Measurements from ENCODE around the gene WFS1. TPM values are rescaled to one million over a fixed set of nuclear protein-coding genes. Genes with fewer than 3 reads are reported as not detected.

WFS1 gene
- total RNA-seq, 1 experiment from 2014 or later, result 7.1 TPM

DNA sequence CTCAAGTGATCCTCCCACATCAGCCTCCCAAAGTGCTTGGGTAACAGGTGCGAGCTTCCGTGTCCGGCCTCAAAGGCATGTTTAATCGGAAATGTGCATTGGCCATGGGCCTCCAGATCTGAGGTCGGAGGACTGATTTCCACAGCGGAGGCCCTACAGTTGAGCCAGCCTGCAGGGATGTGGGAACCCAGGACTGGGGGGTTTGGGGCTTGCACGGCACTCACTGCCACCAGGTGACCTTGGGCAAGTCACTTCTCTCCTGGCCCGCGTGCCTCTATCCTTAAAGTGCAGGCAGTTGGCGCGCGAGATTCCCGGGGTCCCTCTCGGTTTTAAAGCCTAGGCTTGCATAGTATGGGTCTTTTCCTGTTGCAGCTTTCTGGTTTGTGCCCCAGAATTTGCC, 18.3 kb upstream of the WFS1 start:
- Histone ChIP-seq H3K27me3 (peaks cover 4% of the 10 kb centered on the region; the same call in 1 of the 2 replicates), H3K36me3 (no peaks in the 10 kb centered on the region), H3K4me3 (no peak overlapping the region), H3K9me3 (no peaks in the 10 kb centered on the region)
- no peak for DNase-seq

DNA sequence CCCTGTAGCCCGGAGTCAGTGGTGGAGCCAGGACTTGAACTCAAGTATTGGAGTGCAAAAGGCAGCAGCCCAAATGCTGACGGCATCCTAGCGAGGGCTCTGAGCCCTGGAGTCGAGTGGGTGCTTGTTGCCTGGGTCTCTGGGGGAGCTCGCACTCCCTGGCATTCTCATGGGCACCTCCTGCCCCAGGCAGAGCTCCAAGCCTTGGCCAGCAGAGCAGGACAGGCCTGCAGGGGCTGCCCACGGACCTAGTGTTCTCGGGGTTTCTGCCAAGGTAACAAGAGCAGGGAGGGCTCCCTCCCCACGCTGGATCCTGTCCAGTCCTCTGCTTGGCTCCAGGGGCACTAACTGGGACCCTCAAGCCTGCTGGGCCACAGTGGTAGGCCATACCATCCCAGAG, 17.6 kb upstream of the WFS1 start:
- no peaks in the 10 kb centered on the region for H3K9me3 ChIP-seq
- H3K4me3 ChIP-seq, result no peak overlapping the region
- DNase-seq, result no peak
- H3K27me3 ChIP-seq, result peaks cover 4% of the 10 kb centered on the region; the same call in 1 of the 2 replicates
- H3K36me3 ChIP-seq, result no peaks in the 10 kb centered on the region

DNA sequence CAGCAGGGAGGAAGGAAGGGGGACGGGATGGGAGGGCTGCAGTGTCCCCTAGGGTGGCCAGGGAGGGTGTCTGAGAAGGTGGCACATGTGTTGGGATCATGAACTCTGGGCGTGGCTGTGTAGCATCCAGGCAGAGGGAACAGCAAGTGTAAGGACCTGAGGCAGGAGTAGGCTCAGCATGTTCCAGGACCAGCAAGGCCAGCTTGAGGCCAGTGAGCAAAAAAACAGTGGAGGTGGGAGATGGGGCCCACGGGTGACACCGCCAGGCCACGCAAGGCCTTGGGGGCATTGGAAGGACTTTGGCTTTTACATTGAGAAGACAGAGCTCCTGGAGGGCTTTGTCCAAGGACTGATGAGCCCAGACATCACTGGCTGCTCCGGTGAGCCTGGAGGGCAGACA, 16.5 kb upstream of the WFS1 start:
- Histone ChIP-seq H3K9me3 (no peaks in the 10 kb centered on the region), H3K4me3 (no peak overlapping the region), H3K36me3 (no peaks in the 10 kb centered on the region), H3K27me3 (peaks cover 4% of the 10 kb centered on the region; the same call in 1 of the 2 replicates)
- DNase-seq, result no peak

- no peaks in the 10 kb centered on the region for H3K36me3 ChIP-seq
- H3K27me3 ChIP-seq, result peaks cover 4% of the 10 kb centered on the region; the same call in 1 of the 2 replicates
- H3K9me3 ChIP-seq, result no peaks in the 10 kb centered on the region
- no peak for DNase-seq
- no peak overlapping the region for H3K4me3 ChIP-seq
Measured at GRCh38 chr4:6253961-6254360, 15.7 kb upstream of the WFS1 start.

DNA sequence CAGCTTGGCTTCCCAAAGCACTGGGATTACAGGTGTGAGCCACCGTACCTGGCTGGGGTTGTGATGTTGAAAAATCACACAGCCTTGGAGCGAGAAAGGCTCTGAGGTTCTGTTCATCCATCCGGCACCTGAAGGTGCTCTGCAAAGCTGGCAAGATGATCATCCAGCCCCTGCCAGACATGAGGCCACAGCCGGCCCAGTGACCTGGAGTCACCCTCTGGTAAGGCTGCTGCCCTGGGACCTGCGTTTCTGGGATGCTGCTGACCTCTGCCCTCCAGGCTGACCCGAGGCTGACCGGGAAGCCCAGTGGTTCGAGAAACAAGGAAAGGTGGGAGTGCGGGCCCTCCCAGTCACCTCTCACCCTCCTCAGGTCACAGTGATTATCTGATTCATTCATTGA, 13.5 kb upstream of the WFS1 start:
- Histone ChIP-seq H3K4me3 (no peak overlapping the region), H3K9me3 (no peaks in the 10 kb centered on the region), H3K27me3 (no peaks in the 10 kb centered on the region), H3K36me3 (no peaks in the 10 kb centered on the region)
- DNase-seq, result no peak

GRCh38 chr4:6257247-6258025, 12.2 kb upstream of the WFS1 start:
- Histone ChIP-seq H3K4me3 (no peak overlapping the region), H3K27me3 (no peaks in the 10 kb centered on the region), H3K36me3 (no peaks in the 10 kb centered on the region), H3K9me3 (no peaks in the 10 kb centered on the region)
- peak; percentile 30 for DNase-seq

- Histone ChIP-seq H3K4me3 (no peak overlapping the region), H3K36me3 (no peaks in the 10 kb centered on the region), H3K27me3 (no peaks in the 10 kb centered on the region), H3K9me3 (no peaks in the 10 kb centered on the region)
- DNase-seq, result no peak
Measured at GRCh38 chr4:6258026-6258360, 11.7 kb upstream of the WFS1 start.

GRCh38 chr4:6258741-6259140, 10.9 kb upstream of the WFS1 start:
- no peaks in the 10 kb centered on the region for H3K27me3 ChIP-seq
- no peaks in the 10 kb centered on the region for H3K9me3 ChIP-seq
- no peaks in the 10 kb centered on the region for H3K36me3 ChIP-seq
- no peak for DNase-seq
- H3K4me3 ChIP-seq, result no peak overlapping the region

DNA sequence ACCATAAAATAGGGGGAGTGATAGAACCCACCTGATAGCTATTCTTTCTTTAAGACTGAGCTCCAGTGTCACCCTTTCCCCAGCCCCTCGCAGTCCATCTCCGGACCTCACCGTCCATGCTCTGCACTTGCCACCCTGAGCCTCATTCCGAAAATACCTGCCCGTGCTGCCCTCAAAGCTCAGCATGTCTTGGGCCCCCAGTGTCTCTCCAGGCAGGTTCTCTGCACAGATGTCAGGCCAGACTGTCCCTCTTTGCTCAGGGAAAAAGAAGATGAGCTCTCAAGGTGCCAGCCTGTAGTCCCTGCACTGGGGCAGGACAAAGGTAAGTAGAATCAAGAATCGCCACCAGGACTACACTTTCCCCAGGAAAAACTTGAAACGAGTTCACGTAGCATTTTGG, 9.8 kb upstream of the WFS1 start:
- H3K9me3 ChIP-seq, result no peaks in the 10 kb centered on the region
- H3K4me3 ChIP-seq, result no peak overlapping the region
- no peak for DNase-seq
- no peaks in the 10 kb centered on the region for H3K36me3 ChIP-seq
- no peaks in the 10 kb centered on the region for H3K27me3 ChIP-seq

GRCh38 chr4:6262176-6262575, 7.5 kb upstream of the WFS1 start:
- Histone ChIP-seq H3K9me3 (no peaks in the 10 kb centered on the region), H3K4me3 (no peak overlapping the region), H3K36me3 (no peaks in the 10 kb centered on the region), H3K27me3 (no peaks in the 10 kb centered on the region)
- DNase-seq, result no peak

DNA sequence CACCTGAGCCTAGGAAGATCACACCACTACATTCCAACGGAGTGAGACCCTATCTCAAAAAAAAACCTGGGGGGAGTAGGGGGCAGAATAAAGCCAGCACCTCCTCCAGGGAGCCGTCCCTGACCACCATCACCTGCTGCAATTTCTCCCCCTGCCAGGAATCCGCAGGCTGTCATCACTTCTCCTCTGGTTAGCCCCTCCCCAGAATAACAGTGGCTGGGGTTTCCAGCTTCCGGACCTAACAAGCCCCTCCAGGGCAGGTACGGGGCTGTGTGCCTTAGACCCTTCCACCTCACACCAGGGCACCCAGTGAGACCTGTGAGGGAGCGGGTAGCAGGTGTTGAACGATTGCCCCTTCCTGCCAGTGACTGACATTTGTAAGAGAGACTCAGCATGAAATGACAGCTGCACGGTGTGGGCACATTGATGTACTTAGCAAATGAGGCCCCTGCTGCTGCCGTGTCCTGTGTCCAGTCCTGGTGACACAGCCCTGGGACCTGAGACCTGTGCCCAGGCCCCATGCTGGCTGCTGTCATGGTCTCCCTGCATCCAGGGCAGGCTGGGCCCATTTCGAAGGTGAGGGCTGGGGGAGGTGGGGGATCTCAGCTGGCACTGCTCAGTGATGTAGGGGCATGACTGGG, 6.7 kb upstream of the WFS1 start:
- Histone ChIP-seq H3K9me3 (no peaks in the 10 kb centered on the region), H3K4me3 (no peak overlapping the region), H3K36me3 (no peaks in the 10 kb centered on the region), H3K27me3 (no peaks in the 10 kb centered on the region)
- no peak for DNase-seq

GRCh38 chr4:6263526-6264224, 6.0 kb upstream of the WFS1 start:
- Histone ChIP-seq H3K4me3 (no peak overlapping the region), H3K27me3 (no peaks in the 10 kb centered on the region), H3K36me3 (no peaks in the 10 kb centered on the region), H3K9me3 (no peaks in the 10 kb centered on the region)
- no peak for DNase-seq

DNA sequence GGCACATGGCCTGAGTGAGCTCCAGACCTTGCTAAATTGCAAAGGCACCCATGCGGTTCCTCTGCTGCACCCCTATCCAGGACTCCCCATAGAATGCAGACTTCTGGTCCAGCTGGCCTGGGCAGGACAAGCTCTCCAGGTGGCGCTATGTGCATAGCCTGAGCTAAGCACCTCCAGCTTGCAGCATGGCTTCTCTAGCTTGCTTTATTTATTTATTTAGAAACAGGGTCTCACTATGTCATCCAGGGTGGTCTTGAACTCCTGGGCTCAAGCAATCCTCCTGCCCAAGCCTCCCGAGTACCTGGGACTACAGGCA, 5.5 kb upstream of the WFS1 start:
- no peaks in the 10 kb centered on the region for H3K27me3 ChIP-seq
- DNase-seq, result no peak
- H3K4me3 ChIP-seq, result no peak overlapping the region
- no peaks in the 10 kb centered on the region for H3K36me3 ChIP-seq
- no peaks in the 10 kb centered on the region for H3K9me3 ChIP-seq

DNA sequence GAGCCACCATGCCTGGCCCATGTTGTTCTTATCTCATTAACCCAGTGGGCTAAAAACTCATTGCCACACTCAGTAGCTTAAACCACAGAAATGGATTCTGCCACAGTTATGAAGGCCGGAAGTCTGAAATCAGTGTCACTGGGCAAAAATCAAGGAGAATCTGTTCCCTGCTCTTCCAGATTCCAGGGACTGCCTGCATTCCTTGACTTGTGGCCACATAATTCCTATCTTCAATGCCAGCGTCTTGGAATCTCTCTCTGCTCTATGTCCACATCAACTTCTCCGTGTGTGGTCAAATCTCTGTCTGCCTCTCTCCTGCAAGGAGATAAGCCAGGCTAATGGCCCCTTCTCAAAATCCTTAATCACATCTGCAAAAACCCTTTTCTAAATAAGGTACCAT, 4.1 kb upstream of the WFS1 start:
- no peaks in the 10 kb centered on the region for H3K27me3 ChIP-seq
- no peaks in the 10 kb centered on the region for H3K9me3 ChIP-seq
- H3K4me3 ChIP-seq, result no peak overlapping the region
- no peaks in the 10 kb centered on the region for H3K36me3 ChIP-seq
- DNase-seq, result no peak

DNA sequence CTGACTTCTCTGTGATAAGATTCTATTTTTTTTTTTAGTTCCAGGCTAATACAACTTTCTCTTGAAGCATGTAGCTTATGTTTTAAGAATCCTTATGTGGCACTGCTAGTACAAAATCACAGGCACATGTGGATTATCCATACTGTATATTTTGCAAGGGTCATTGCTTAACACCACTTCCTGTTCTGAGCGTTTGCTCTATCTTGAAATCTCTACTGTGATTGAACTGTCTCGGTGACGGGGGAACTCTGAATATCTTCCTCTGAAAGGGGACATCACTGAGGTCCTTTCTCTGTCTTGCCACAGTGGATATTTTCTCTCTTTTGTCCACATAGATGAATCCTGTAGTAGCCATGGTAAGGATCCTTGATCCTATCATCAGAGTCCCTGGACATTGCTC, 2.1 kb upstream of the WFS1 start:
- H3K4me3 ChIP-seq, result no peak overlapping the region
- H3K36me3 ChIP-seq, result no peaks in the 10 kb centered on the region
- DNase-seq, result no peak
- no peaks in the 10 kb centered on the region for H3K9me3 ChIP-seq
- H3K27me3 ChIP-seq, result no peaks in the 10 kb centered on the region

- Histone ChIP-seq H3K4me3 (peak overlapping the region; percentile 26; the same call in 1 of the 2 replicates), H3K36me3 (no peaks in the 10 kb centered on the region), H3K27me3 (no peaks in the 10 kb centered on the region), H3K9me3 (no peaks in the 10 kb centered on the region)
- no peak for DNase-seq
Measured at GRCh38 chr4:6268650-6269615, 717 bp upstream of the WFS1 start.

DNA sequence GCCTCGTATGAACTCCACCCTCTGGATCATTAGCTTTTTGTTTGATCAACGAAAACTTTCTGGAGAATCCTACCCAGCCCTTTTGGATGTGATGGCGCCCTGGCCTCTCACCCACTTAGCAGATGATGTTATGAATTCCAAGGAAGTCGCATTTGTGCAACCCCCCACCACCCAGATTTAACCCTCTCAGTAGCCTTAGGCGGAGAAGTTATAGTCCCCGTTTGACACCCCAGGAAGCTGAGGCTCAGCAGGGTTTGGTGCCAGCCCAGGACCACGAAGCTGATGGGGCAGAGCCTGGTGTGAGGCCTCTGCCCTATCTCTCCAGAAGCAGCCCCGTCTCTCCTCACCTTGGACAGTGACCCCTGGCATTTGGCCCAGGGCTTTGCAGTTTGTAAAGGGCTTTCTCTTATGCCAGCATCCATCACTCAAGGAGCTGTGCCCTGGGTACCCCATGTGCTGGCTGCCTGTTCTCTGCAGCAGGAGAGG, 1.0 kb downstream of the WFS1 start:
- DNase-seq, result no peak

More for the DNA sequence above, 1.0 kb downstream of the WFS1 start:
- H3K27me3 ChIP-seq, result no peaks in the 10 kb centered on the region
- no peaks in the 10 kb centered on the region for H3K9me3 ChIP-seq
- H3K36me3 ChIP-seq, result no peaks in the 10 kb centered on the region
- H3K4me3 ChIP-seq, result peak overlapping the region; percentile 66
